SHP77 treated with DMSO at 0.1 percent for 48 hours (cell line): ENCODE measurements around the gene FBXO46.
"Not testable (repeated sequence)": the region's sequence is repeated elsewhere in the genome, so short reads cannot be mapped to it uniquely, and the experiment has no call there.

ENCODE experiments used
- DNase-seq: peaks from one replicate; lab custom pipeline; 2025; lab: John Stamatoyannopoulos, UW

Gene FBXO46

GRCh38 chr19:45765702-45766295, 35.1 kb upstream of the FBXO46 start:
- DNase-seq: no peak

- DNase-seq: no peak
Observed at GRCh38 chr19:45764945-45765701, 34.4 kb upstream of the FBXO46 start.

- no peak for DNase-seq
Observed at GRCh38 chr19:45764475-45764874, 33.8 kb upstream of the FBXO46 start.

GRCh38 chr19:45763691-45764294, 33.1 kb upstream of the FBXO46 start:
- no peak for DNase-seq

GRCh38 chr19:45762870-45763631, 32.4 kb upstream of the FBXO46 start:
- no peak for DNase-seq

- no peak for DNase-seq
Observed at GRCh38 chr19:45761714-45762113, 31.0 kb upstream of the FBXO46 start.

GRCh38 chr19:45758921-45759320, 28.2 kb upstream of the FBXO46 start:
- DNase-seq: no peak

- no peak for DNase-seq
Observed at GRCh38 chr19:45757695-45758094, 27.0 kb upstream of the FBXO46 start.

GRCh38 chr19:45754323-45754722, 23.6 kb upstream of the FBXO46 start:
- DNase-seq: no peak

GRCh38 chr19:45753548-45753947, 22.9 kb upstream of the FBXO46 start:
- DNase-seq: no peak

- no peak for DNase-seq
Observed at GRCh38 chr19:45752639-45753038, 21.9 kb upstream of the FBXO46 start.

- DNase-seq: not testable (repeated sequence)
Observed at GRCh38 chr19:45751483-45751882, 20.8 kb upstream of the FBXO46 start.

- no peak for DNase-seq
Observed at GRCh38 chr19:45747513-45747912, 16.8 kb upstream of the FBXO46 start.

GRCh38 chr19:45746866-45747265, 16.2 kb upstream of the FBXO46 start:
- DNase-seq: no peak

- no peak for DNase-seq
Observed at GRCh38 chr19:45745606-45746005, 14.9 kb upstream of the FBXO46 start.

- no peak for DNase-seq
Observed at GRCh38 chr19:45742969-45743368, 12.3 kb upstream of the FBXO46 start.

- DNase-seq: no peak
Observed at GRCh38 chr19:45739498-45740439, 9.1 kb upstream of the FBXO46 start.

GRCh38 chr19:45733160-45733810, 2.6 kb upstream of the FBXO46 start, which contains the start of gene MEIOSIN:
MEIOSIN (plus strand) TSS chr19:45733439; CDS start chr19:45735377, 1,938 bp downstream.
- DNase-seq: no peak

GRCh38 chr19:45729800-45730290, 851 bp downstream of the FBXO46 start:
- no peak for DNase-seq

- DNase-seq: not testable (repeated sequence)
Observed at GRCh38 chr19:45728683-45729082, 2.0 kb downstream of the FBXO46 start.

GRCh38 chr19:45720065-45720464, 10.6 kb downstream of the FBXO46 start:
- not testable (repeated sequence) for DNase-seq
